Fibroblast of villous mesenchyme (primary cell): ENCODE measurements around the gene ZC3H7B. TPM values are rescaled to one million over a fixed set of nuclear protein-coding genes. Genes with fewer than 3 reads are reported as not detected.

Source experiments
- DNase-seq: peaks from one replicate; pipeline ENCODE4 v3.0.0-alpha.2; 2010; ENCODE audit warnings: low read depth
- H3K4me3 ChIP-seq: 2 replicates; pipeline ENCODE4 v1.5.1; 2011; ENCODE audit warnings: low read depth, mild to moderate bottlenecking, low read length
- CTCF ChIP-seq: IDR thresholded peaks from 2 replicates; pipeline ENCODE4 v1.5.1; 2012; ENCODE audit warnings: low read depth, mild to moderate bottlenecking, low read length; ENCODE audit not compliant: insufficient read depth
- total RNA-seq: library from RNA; depleted of rRNA; stranded (reverse); fragments of >200 nt; gene quantifications from 2 replicates; pipeline ENCODE4 v1.2.3, GENCODE V29; 2012

Gene ZC3H7B
- total RNA-seq, 1 donor: 80.3 TPM

GRCh38 chr22:41343300-41343699 lies 42.0 kb downstream of the ZC3H7B start:
- DNase-seq: no peak
- H3K4me3 ChIP-seq: no peak overlapping the region
- TF ChIP-seq CTCF: no peak

GRCh38 chr22:41343717-41344116 lies 42.4 kb downstream of the ZC3H7B start:
- no peak for TF ChIP-seq CTCF
- DNase-seq: no peak
- no peak overlapping the region for H3K4me3 ChIP-seq

- no peak for TF ChIP-seq CTCF
- no peak overlapping the region for H3K4me3 ChIP-seq
- no peak for DNase-seq
Observed at GRCh38 chr22:41344189-41344788, 43.0 kb downstream of the ZC3H7B start.

- no peak for TF ChIP-seq CTCF
- DNase-seq: no peak
- H3K4me3 ChIP-seq: no peak overlapping the region
Observed at GRCh38 chr22:41345807-41346335, 44.5 kb downstream of the ZC3H7B start.

GRCh38 chr22:41347066-41347859 lies 45.9 kb downstream of the ZC3H7B start:
- no peak for TF ChIP-seq CTCF
- no peak for DNase-seq
- H3K4me3 ChIP-seq: no peak overlapping the region

- no peak for TF ChIP-seq CTCF
- no peak overlapping the region for H3K4me3 ChIP-seq
- no peak for DNase-seq
Observed at GRCh38 chr22:41348964-41349484, 47.7 kb downstream of the ZC3H7B start.
